Activated T-helper 1 cell treated with anti-CD3 and anti-CD28 coated beads, Interleukin-12 subunit alpha, Interleukin-12 subunit beta, Interleukin-2, Interleukin-4 antibody, amounts not matched to agents 30 ng/mL and 10 ng/mL and 1 ng/mL, durations not matched to agents 14 hours and 24 hours and 36 hours (primary cell): ENCODE measurements around the gene IGFBP7. TPM values are rescaled to one million over a fixed set of nuclear protein-coding genes. Genes with fewer than 3 reads are reported as not detected.
"Not testable (repeated sequence)": the region's sequence is repeated elsewhere in the genome, so short reads cannot be mapped to it uniquely, and the experiment has no call there.

ENCODE experiments used
- DNase-seq: peaks from one replicate; pipeline ENCODE4 v3.0.0; 2021; ENCODE audit warnings: low spot score
- H3K27ac Mint-ChIP-seq: one replicate; pipeline ENCODE4 v1.8.0; 2021; ENCODE audit warnings: mild to moderate bottlenecking, mixed read lengths
- H3K27me3 Mint-ChIP-seq: one replicate; pipeline ENCODE4 v1.8.0; 2022; ENCODE audit warnings: mild to moderate bottlenecking, moderate library complexity, mixed read lengths; ENCODE audit not compliant: insufficient read depth
- H3K36me3 Mint-ChIP-seq: one replicate; pipeline ENCODE4 v1.8.0; 2021; ENCODE audit warnings: low read depth, mixed read lengths
- H3K4me1 Mint-ChIP-seq: one replicate; pipeline ENCODE4 v1.8.0; 2021; ENCODE audit warnings: low read depth, mixed read lengths
- H3K4me3 Mint-ChIP-seq: one replicate; pipeline ENCODE4 v1.8.0; 2021; ENCODE audit warnings: mild to moderate bottlenecking, moderate library complexity, mixed read lengths
- H3K9me3 Mint-ChIP-seq: one replicate; pipeline ENCODE4 v1.8.0; 2021; ENCODE audit warnings: mixed read lengths
- intact Hi-C: fragments of 100-400 bp; cut with micrococcal nuclease; formaldehyde crosslinking; loops from one replicate; pipeline ENCODE4 v1.15.1; 2024
- total RNA-seq: library from RNA; stranded (reverse); gene quantifications from 2 replicates; pipeline ENCODE4 v1.2.3, GENCODE V29; 2022

Gene IGFBP7
- total RNA-seq, 1 donor from 2014 or later = not detected

DNA sequence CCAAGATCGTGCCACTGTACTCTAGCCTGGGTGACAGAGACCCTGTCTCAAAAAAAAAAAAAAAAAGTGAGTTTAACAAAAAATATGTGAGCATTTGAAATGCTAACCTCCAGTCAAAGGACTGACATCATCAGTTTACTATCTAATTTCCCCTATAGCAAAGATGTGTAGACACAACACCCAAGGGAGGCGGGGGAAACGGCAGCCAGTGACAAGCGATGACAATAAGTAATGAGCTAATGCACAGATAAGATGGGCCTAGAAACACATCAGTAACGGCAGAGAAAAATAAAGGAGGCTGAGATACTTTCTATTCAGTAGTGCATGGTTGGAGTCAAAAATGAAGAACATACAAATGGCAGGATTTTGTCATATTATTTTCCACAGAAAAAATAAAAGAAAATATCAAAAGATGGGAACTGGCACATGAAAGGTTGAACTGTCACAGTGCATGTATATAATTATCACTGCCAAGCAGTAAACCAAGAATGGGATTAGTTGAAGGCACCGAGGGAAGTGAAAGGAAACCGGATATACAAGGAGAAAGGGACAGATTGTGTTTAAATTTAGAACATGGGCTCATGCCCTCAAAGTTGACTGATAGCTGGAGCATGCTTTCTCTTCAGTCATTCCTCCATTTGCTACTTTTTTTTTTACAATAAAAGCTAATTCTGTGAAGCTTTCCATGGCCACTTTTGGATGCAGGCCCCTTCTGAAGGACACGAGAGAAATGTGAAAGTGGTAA lies 41.8 kb downstream of the IGFBP7 start:
- Mint-ChIP-seq H3K36me3 (no peaks in the 10 kb centered on the region), H3K9me3 (no peaks in the 10 kb centered on the region), H3K27ac (no peak overlapping the region), H3K4me3 (no peak overlapping the region), H3K4me1 (no peaks in the 10 kb centered on the region), H3K27me3 (peaks cover 1% of the 10 kb centered on the region)
- DNase-seq = no peak
- intact Hi-C loops = no loop called here

GRCh38 chr4:57065730-57066482 lies 44.3 kb downstream of the IGFBP7 start:
- no peak for DNase-seq

GRCh38 chr4:57064811-57065711 lies 45.1 kb downstream of the IGFBP7 start:
- no peak overlapping the region for H3K27ac Mint-ChIP-seq
- intact Hi-C loops = no loop called here
- peaks cover 1% of the 10 kb centered on the region for H3K27me3 Mint-ChIP-seq
- no peak overlapping the region for H3K4me3 Mint-ChIP-seq
- no peaks in the 10 kb centered on the region for H3K9me3 Mint-ChIP-seq
- H3K4me1 Mint-ChIP-seq = no peaks in the 10 kb centered on the region
- no peak for DNase-seq
- no peaks in the 10 kb centered on the region for H3K36me3 Mint-ChIP-seq

More at GRCh38 chr4:57065730-57066482, 44.3 kb downstream of the IGFBP7 start:
- no peak overlapping the region for H3K4me3 Mint-ChIP-seq
- H3K9me3 Mint-ChIP-seq = no peaks in the 10 kb centered on the region
- H3K36me3 Mint-ChIP-seq = no peaks in the 10 kb centered on the region
- intact Hi-C loops = no loop called here
- H3K27me3 Mint-ChIP-seq = peaks cover 1% of the 10 kb centered on the region
- no peaks in the 10 kb centered on the region for H3K4me1 Mint-ChIP-seq
- H3K27ac Mint-ChIP-seq = no peak overlapping the region

- no peaks in the 10 kb centered on the region for H3K4me1 Mint-ChIP-seq
- intact Hi-C loops = no loop called here
- no peaks in the 10 kb centered on the region for H3K36me3 Mint-ChIP-seq
- H3K9me3 Mint-ChIP-seq = no peaks in the 10 kb centered on the region
- H3K27ac Mint-ChIP-seq = no peak overlapping the region
- no peak overlapping the region for H3K4me3 Mint-ChIP-seq
- DNase-seq = no peak
- peaks cover 1% of the 10 kb centered on the region for H3K27me3 Mint-ChIP-seq
These were observed 46.1 kb downstream of the IGFBP7 start for GRCh38 chr4:57064120-57064519.

GRCh38 chr4:57063518-57063917 lies 46.7 kb downstream of the IGFBP7 start:
- H3K4me1 Mint-ChIP-seq = no peaks in the 10 kb centered on the region
- intact Hi-C loops = no loop called here
- no peak overlapping the region for H3K4me3 Mint-ChIP-seq
- no peaks in the 10 kb centered on the region for H3K36me3 Mint-ChIP-seq
- H3K9me3 Mint-ChIP-seq = no peaks in the 10 kb centered on the region
- no peak for DNase-seq
- H3K27me3 Mint-ChIP-seq = peaks cover 1% of the 10 kb centered on the region
- no peak overlapping the region for H3K27ac Mint-ChIP-seq

GRCh38 chr4:57061395-57061794 lies 48.8 kb downstream of the IGFBP7 start:
- no peak for DNase-seq
- Mint-ChIP-seq H3K27ac (no peak overlapping the region), H3K36me3 (no peaks in the 10 kb centered on the region), H3K27me3 (peaks cover 1% of the 10 kb centered on the region), H3K9me3 (no peaks in the 10 kb centered on the region), H3K4me3 (no peak overlapping the region), H3K4me1 (no peaks in the 10 kb centered on the region)
- intact Hi-C loops = no loop called here

GRCh38 chr4:57060717-57061067 lies 49.5 kb downstream of the IGFBP7 start:
- H3K4me1 Mint-ChIP-seq, intact Hi-C loops, H3K27me3 Mint-ChIP-seq, DNase-seq, H3K4me3 Mint-ChIP-seq, H3K9me3 Mint-ChIP-seq, H3K27ac Mint-ChIP-seq, H3K36me3 Mint-ChIP-seq: not testable (repeated sequence)

DNA sequence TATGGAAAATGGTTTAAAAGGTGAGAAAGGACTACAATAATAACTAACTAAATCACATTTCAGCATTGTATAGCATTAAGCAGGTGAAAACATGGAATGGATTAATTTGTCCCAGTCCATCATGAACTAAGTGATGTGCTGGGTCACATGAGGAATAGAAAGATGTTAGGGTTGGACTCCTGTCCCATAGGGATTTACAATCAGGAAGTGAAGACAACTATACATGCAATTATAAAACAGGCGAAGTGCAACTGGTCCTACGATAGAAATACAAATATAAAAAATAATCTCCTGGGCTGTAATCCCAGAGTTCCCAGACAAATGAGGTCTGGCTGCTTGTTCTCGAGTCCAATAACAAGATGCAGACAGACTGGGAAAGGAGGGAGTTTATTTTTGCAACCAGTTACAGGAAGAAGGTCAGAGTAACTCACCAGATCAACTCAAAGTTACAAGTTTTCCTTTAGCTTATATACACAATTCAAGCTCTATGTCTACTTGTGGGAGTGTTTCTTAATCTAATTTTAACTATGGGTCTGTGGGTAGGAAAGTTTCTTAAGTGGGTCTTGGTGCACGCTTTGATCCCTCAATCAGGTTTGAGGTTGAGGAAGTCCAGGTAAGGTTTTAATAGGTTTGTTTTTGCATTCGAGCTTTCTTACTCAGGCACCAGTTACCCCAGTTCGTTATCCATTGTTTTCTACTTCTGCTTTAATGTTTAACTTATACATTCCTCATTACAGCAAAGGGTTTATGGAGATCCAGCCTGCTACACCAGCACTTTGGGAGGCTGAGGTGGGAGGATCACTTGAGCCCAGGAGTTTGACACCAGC lies 50.1 kb downstream of the IGFBP7 start:
- Mint-ChIP-seq H3K27ac (no peak overlapping the region), H3K27me3 (peaks cover 1% of the 10 kb centered on the region), H3K9me3 (no peaks in the 10 kb centered on the region), H3K4me3 (no peak overlapping the region), H3K4me1 (no peaks in the 10 kb centered on the region), H3K36me3 (no peaks in the 10 kb centered on the region)
- intact Hi-C loops = no loop called here
- no peak for DNase-seq

DNA sequence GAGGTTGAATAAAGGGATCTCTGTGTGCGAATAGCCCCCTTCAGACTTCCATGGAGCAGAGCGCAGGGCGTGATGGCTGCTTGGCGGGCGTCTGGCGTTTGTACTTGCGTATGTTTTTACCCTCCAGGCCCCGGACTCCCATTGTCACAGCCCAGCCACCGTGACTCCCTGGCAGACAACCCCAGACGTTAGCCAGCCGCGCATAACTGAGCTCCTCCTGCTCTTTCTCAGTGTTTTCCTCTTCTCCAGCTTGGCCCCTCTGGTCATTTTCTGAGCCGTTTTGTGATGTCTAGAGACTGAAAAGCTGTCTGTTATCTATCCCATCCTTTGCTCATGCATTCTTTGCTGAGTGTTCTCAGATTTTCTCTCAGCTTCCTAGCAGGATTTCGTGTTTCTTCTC lies 54.3 kb downstream of the IGFBP7 start:
- Mint-ChIP-seq H3K27ac (no peak overlapping the region), H3K36me3 (no peaks in the 10 kb centered on the region), H3K27me3 (no peaks in the 10 kb centered on the region), H3K4me1 (no peaks in the 10 kb centered on the region), H3K4me3 (no peak overlapping the region), H3K9me3 (no peaks in the 10 kb centered on the region)
- intact Hi-C loops = no loop called here
- no peak for DNase-seq

DNA sequence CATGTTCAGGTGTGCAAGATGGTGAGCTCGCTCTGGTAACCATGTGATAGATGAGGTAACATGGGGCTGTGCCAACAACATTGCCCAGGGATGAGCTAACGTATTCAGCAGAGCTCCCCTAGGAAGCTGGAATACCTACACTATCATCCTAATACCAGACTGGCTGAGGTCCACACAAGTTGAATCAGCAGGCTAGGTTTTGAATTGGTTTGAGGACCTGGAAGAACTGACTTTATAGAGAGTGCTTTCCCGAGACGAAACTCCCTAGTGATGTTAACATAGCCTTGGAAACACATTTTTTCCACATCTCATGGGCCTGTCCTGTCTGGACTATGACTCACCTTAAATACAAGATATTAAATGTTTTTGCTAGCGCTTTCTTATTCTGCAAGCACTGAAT lies 56.7 kb downstream of the IGFBP7 start:
- intact Hi-C loops = no loop called here
- Mint-ChIP-seq H3K36me3 (no peaks in the 10 kb centered on the region), H3K27ac (no peak overlapping the region), H3K9me3 (no peaks in the 10 kb centered on the region), H3K4me1 (no peaks in the 10 kb centered on the region), H3K27me3 (peaks cover 5% of the 10 kb centered on the region), H3K4me3 (no peak overlapping the region)
- DNase-seq = no peak

GRCh38 chr4:57051524-57051923 lies 58.7 kb downstream of the IGFBP7 start:
- H3K4me1 Mint-ChIP-seq = no peaks in the 10 kb centered on the region
- no peaks in the 10 kb centered on the region for H3K9me3 Mint-ChIP-seq
- no peak for DNase-seq
- no peak overlapping the region for H3K27ac Mint-ChIP-seq
- peaks cover 7% of the 10 kb centered on the region for H3K27me3 Mint-ChIP-seq
- intact Hi-C loops = no loop called here
- no peaks in the 10 kb centered on the region for H3K36me3 Mint-ChIP-seq
- no peak overlapping the region for H3K4me3 Mint-ChIP-seq

DNA sequence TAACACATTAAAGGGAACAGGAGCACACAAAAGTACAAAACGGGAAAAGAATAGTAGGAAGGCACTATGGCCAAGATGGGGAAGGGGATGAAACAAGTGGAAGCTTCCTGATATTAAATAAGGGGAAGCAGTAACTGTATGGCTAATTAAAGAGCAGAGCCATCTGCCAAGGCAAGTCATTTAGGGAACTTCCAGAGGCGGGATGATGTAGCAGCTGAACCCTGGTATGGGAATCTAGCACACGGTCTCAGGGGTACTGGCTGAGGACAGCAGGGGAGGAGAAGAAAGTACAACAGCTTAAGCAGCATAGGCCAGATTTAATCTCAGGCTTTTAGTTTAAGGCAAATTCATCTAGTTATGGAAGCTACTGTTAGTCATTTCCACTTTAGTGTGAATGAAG lies 59.1 kb downstream of the IGFBP7 start:
- no peak overlapping the region for H3K27ac Mint-ChIP-seq
- no peaks in the 10 kb centered on the region for H3K9me3 Mint-ChIP-seq
- no peaks in the 10 kb centered on the region for H3K4me1 Mint-ChIP-seq
- peaks cover 7% of the 10 kb centered on the region for H3K27me3 Mint-ChIP-seq
- no peaks in the 10 kb centered on the region for H3K36me3 Mint-ChIP-seq
- no peak for DNase-seq
- H3K4me3 Mint-ChIP-seq = no peak overlapping the region
- intact Hi-C loops = no loop called here
